Measurements from ENCODE around the gene KRTAP20-4. TPM values are rescaled to one million over a fixed set of nuclear protein-coding genes. Genes with fewer than 3 reads are reported as not detected.

Gene KRTAP20-4
- total RNA-seq, 2 experiments from 2014 or later: not detected

- H3K27ac ChIP-seq (ENCODE audit: low read depth, low read length, poor library complexity, severe bottlenecking): no peak overlapping the region
- POLR2A ChIA-PET: interaction anchor here (0.7 kb wide), 1 partner anchor 14 kb away, joined by 6 read pairs; no protein-coding TSS in a partner anchor
- DNase-seq (ENCODE audit: low spot score): no peak
- intact Hi-C loops (cut with micrococcal nuclease; ENCODE audit: unreplicated experiment): no loop called here
- BruUV-seq (replicated peaks): no TSS peak
- H3K9me3 ChIP-seq (ENCODE audit: low read length): peaks cover 8% of the 10 kb centered on the region; the same call in 1 of the 2 replicates
- no peak overlapping the region for H2AFZ ChIP-seq (ENCODE audit: low read length)
- H3K4me3 ChIP-seq (ENCODE audit: low read depth, low read length, poor library complexity, severe bottlenecking): no peak overlapping the region
- H3K4me2 ChIP-seq (ENCODE audit: low read length): no peak overlapping the region
- H3K4me1 ChIP-seq (ENCODE audit: insufficient read depth, low read length, poor library complexity, severe bottlenecking): no peaks in the 10 kb centered on the region
- CTCF ChIA-PET (ENCODE audit: unreplicated experiment): interaction anchor here (0.6 kb wide), 1 partner anchor 41 kb away, joined by 3 read pairs; no protein-coding TSS in a partner anchor
- H3K36me3 ChIP-seq (ENCODE audit: insufficient read depth, low read length): no peaks in the 10 kb centered on the region
- no peaks in the 10 kb centered on the region for H4K20me1 ChIP-seq (ENCODE audit: insufficient read depth, low read length)
- H3K9me2 ChIP-seq (ENCODE audit: insufficient read depth, low read length): no peaks in the 10 kb centered on the region
- no peak for TF ChIP-seq EZH2phosphoT487 (IDR thresholded peaks at IDR 0.05; ENCODE audit: borderline replicate concordance, low read depth, low read length)
- TF ChIP-seq, protein P1, sequence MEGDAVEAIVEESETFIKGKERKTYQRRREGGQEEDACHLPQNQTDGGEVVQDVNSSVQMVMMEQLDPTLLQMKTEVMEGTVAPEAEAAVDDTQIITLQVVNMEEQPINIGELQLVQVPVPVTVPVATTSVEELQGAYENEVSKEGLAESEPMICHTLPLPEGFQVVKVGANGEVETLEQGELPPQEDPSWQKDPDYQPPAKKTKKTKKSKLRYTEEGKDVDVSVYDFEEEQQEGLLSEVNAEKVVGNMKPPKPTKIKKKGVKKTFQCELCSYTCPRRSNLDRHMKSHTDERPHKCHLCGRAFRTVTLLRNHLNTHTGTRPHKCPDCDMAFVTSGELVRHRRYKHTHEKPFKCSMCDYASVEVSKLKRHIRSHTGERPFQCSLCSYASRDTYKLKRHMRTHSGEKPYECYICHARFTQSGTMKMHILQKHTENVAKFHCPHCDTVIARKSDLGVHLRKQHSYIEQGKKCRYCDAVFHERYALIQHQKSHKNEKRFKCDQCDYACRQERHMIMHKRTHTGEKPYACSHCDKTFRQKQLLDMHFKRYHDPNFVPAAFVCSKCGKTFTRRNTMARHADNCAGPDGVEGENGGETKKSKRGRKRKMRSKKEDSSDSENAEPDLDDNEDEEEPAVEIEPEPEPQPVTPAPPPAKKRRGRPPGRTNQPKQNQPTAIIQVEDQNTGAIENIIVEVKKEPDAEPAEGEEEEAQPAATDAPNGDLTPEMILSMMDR (conservative IDR thresholded peaks at IDR 0.05; ENCODE audit: low read length): no peak
- H3K79me2 ChIP-seq (ENCODE audit: insufficient read depth, low read depth, low read length): no peaks in the 10 kb centered on the region
These were observed 2.9 kb downstream of the KRTAP20-4 start for GRCh38 chr21:30623362-30623761.

- Histone ChIP-seq H3K4me3 (ENCODE audit: low read depth, low read length, poor library complexity, severe bottlenecking) (no peak overlapping the region), H4K20me1 (ENCODE audit: insufficient read depth, low read length) (no peaks in the 10 kb centered on the region), H3K4me1 (ENCODE audit: insufficient read depth, low read length, poor library complexity, severe bottlenecking) (no peaks in the 10 kb centered on the region), H3K9me3 (ENCODE audit: low read length) (peaks cover 8% of the 10 kb centered on the region; the same call in 1 of the 2 replicates), H3K4me2 (ENCODE audit: low read length) (no peak overlapping the region), H3K36me3 (ENCODE audit: insufficient read depth, low read length) (no peaks in the 10 kb centered on the region), H3K27ac (ENCODE audit: low read depth, low read length, poor library complexity, severe bottlenecking) (no peak overlapping the region), H3K9me2 (ENCODE audit: insufficient read depth, low read length) (no peaks in the 10 kb centered on the region), H2AFZ (ENCODE audit: low read length) (no peak overlapping the region), H3K79me2 (ENCODE audit: insufficient read depth, low read depth, low read length) (no peaks in the 10 kb centered on the region)
- intact Hi-C loops (cut with micrococcal nuclease; ENCODE audit: unreplicated experiment): no loop called here
- POLR2A ChIA-PET: interaction anchor here (0.6 kb wide), 1 partner anchor 17 kb away, joined by 3 read pairs; no protein-coding TSS in a partner anchor
- TF ChIP-seq, protein P1 (conservative IDR thresholded peaks at IDR 0.05; ENCODE audit: low read length): no peak
- no peak for TF ChIP-seq EZH2phosphoT487 (IDR thresholded peaks at IDR 0.05; ENCODE audit: borderline replicate concordance, low read depth, low read length)
- DNase-seq (ENCODE audit: low spot score): no peak
- CTCF ChIA-PET (ENCODE audit: unreplicated experiment): no interaction called here
- no TSS peak for BruUV-seq (replicated peaks)
These were observed 5.2 kb downstream of the KRTAP20-4 start for GRCh38 chr21:30625449-30626165.

- BruUV-seq (replicated peaks): no TSS peak
These were observed 7.7 kb downstream of the KRTAP20-4 start for GRCh38 chr21:30628109-30628508.

More at GRCh38 chr21:30628109-30628508, 7.7 kb downstream of the KRTAP20-4 start:
- Histone ChIP-seq H3K9me3 (ENCODE audit: low read length) (peaks cover 8% of the 10 kb centered on the region; the same call in 1 of the 2 replicates), H4K20me1 (ENCODE audit: insufficient read depth, low read length) (no peaks in the 10 kb centered on the region), H3K36me3 (ENCODE audit: insufficient read depth, low read length) (no peaks in the 10 kb centered on the region), H3K9me2 (ENCODE audit: insufficient read depth, low read length) (no peaks in the 10 kb centered on the region), H3K4me3 (ENCODE audit: low read depth, low read length, poor library complexity, severe bottlenecking) (no peak overlapping the region), H2AFZ (ENCODE audit: low read length) (no peak overlapping the region), H3K27ac (ENCODE audit: low read depth, low read length, poor library complexity, severe bottlenecking) (no peak overlapping the region), H3K4me2 (ENCODE audit: low read length) (no peak overlapping the region), H3K79me2 (ENCODE audit: insufficient read depth, low read depth, low read length) (no peaks in the 10 kb centered on the region), H3K4me1 (ENCODE audit: insufficient read depth, low read length, poor library complexity, severe bottlenecking) (no peaks in the 10 kb centered on the region)
- CTCF ChIA-PET (ENCODE audit: unreplicated experiment): no interaction called here
- TF ChIP-seq, protein P1 (conservative IDR thresholded peaks at IDR 0.05; ENCODE audit: low read length): no peak
- TF ChIP-seq EZH2phosphoT487 (IDR thresholded peaks at IDR 0.05; ENCODE audit: borderline replicate concordance, low read depth, low read length): no peak
- POLR2A ChIA-PET: no interaction called here
- no peak for DNase-seq (ENCODE audit: low spot score)
- intact Hi-C loops (cut with micrococcal nuclease; ENCODE audit: unreplicated experiment): no loop called here
